Ishikawa (cell line): Measurements from ENCODE around the gene HSP90AB1.

Source experiments
- CEBPB ChIP-seq: IDR thresholded peaks from 2 replicates; pipeline ENCODE4 v1.6.1; 2012
- CREB1 ChIP-seq: IDR thresholded peaks from 2 replicates; pipeline ENCODE4 v1.6.1; 2012; ENCODE audit warnings: low read depth
- EGR1 ChIP-seq: IDR thresholded peaks from 2 replicates; pipeline ENCODE4 v1.6.1; 2012
- EP300 ChIP-seq: IDR thresholded peaks from 2 replicates; pipeline ENCODE4 v1.6.1; 2012; ENCODE audit warnings: borderline replicate concordance
- FOXM1 ChIP-seq: IDR thresholded peaks from 2 replicates; pipeline ENCODE4 v1.6.1; 2012; ENCODE audit warnings: low read depth, borderline replicate concordance
- MAX ChIP-seq: IDR thresholded peaks from 2 replicates; pipeline ENCODE4 v1.6.1; 2012
- NFIC ChIP-seq: IDR thresholded peaks from 2 replicates; pipeline ENCODE4 v1.6.1; 2012
- RAD21 ChIP-seq: IDR thresholded peaks from 2 replicates; pipeline ENCODE4 v1.6.1; 2012; ENCODE audit warnings: low read depth
- TAF1 ChIP-seq: IDR thresholded peaks from 2 replicates; pipeline ENCODE4 v1.6.1; 2012; ENCODE audit warnings: low read depth, mild to moderate bottlenecking
- TCF12 ChIP-seq: IDR thresholded peaks from 2 replicates; pipeline ENCODE4 v1.6.1; 2012; ENCODE audit warnings: low read depth
- TEAD4 ChIP-seq: IDR thresholded peaks from 2 replicates; pipeline ENCODE4 v1.6.1; 2012
- USF1 ChIP-seq: IDR thresholded peaks from 2 replicates; pipeline ENCODE4 v1.6.1; 2012
- YY1 ChIP-seq: IDR thresholded peaks from 2 replicates; pipeline ENCODE4 v1.6.1; 2012; ENCODE audit warnings: low read depth
- ZBTB7A ChIP-seq: IDR thresholded peaks from 2 replicates; pipeline ENCODE4 v1.6.1; 2012; ENCODE audit warnings: low read depth
- TF ChIP-seq, protein P1 (sequence below): IDR thresholded peaks from 2 replicates; pipeline ENCODE4 v1.6.1; 2012; ENCODE audit warnings: low read depth, mild to moderate bottlenecking

HSP90AB1 gene

GRCh38 chr6:44277763-44278162 lies 30.9 kb downstream of the HSP90AB1 start:
- TF ChIP-seq NFIC, result no peak

DNA sequence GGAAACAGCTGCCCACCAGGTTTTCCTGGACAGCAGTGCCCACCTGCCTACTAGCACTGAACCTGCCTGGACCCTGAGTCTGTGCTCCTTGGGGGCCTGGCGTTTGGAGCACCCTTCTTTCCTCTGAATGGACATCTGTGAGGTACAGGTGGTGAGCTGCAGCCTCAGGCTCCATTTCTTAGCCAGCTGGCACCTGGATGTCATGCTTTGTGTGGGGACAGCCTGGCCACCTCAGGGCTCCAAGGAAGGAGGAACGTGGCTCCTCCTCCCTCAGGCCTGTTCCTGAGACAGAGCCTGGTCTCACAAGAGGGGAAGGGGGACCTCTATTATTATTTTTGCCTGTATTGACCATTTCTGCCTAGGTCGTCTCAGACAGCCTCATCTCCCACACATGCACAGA lies 31.4 kb downstream of the HSP90AB1 start:
- TF ChIP-seq EGR1, result no peak
- TF ChIP-seq MAX, result no peak
- TF ChIP-seq, protein P1, sequence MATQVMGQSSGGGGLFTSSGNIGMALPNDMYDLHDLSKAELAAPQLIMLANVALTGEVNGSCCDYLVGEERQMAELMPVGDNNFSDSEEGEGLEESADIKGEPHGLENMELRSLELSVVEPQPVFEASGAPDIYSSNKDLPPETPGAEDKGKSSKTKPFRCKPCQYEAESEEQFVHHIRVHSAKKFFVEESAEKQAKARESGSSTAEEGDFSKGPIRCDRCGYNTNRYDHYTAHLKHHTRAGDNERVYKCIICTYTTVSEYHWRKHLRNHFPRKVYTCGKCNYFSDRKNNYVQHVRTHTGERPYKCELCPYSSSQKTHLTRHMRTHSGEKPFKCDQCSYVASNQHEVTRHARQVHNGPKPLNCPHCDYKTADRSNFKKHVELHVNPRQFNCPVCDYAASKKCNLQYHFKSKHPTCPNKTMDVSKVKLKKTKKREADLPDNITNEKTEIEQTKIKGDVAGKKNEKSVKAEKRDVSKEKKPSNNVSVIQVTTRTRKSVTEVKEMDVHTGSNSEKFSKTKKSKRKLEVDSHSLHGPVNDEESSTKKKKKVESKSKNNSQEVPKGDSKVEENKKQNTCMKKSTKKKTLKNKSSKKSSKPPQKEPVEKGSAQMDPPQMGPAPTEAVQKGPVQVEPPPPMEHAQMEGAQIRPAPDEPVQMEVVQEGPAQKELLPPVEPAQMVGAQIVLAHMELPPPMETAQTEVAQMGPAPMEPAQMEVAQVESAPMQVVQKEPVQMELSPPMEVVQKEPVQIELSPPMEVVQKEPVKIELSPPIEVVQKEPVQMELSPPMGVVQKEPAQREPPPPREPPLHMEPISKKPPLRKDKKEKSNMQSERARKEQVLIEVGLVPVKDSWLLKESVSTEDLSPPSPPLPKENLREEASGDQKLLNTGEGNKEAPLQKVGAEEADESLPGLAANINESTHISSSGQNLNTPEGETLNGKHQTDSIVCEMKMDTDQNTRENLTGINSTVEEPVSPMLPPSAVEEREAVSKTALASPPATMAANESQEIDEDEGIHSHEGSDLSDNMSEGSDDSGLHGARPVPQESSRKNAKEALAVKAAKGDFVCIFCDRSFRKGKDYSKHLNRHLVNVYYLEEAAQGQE, result no peak
- TF ChIP-seq EP300, result no peak
- TF ChIP-seq USF1, result no peak
- no peak for TF ChIP-seq YY1
- no peak for TF ChIP-seq FOXM1
- TF ChIP-seq CREB1, result no peak
- TF ChIP-seq TAF1, result no peak
- no peak for TF ChIP-seq CEBPB
- no peak for TF ChIP-seq NFIC
- no peak for TF ChIP-seq RAD21
- no peak for TF ChIP-seq TEAD4
- TF ChIP-seq TCF12, result no peak
- no peak for TF ChIP-seq ZBTB7A

DNA sequence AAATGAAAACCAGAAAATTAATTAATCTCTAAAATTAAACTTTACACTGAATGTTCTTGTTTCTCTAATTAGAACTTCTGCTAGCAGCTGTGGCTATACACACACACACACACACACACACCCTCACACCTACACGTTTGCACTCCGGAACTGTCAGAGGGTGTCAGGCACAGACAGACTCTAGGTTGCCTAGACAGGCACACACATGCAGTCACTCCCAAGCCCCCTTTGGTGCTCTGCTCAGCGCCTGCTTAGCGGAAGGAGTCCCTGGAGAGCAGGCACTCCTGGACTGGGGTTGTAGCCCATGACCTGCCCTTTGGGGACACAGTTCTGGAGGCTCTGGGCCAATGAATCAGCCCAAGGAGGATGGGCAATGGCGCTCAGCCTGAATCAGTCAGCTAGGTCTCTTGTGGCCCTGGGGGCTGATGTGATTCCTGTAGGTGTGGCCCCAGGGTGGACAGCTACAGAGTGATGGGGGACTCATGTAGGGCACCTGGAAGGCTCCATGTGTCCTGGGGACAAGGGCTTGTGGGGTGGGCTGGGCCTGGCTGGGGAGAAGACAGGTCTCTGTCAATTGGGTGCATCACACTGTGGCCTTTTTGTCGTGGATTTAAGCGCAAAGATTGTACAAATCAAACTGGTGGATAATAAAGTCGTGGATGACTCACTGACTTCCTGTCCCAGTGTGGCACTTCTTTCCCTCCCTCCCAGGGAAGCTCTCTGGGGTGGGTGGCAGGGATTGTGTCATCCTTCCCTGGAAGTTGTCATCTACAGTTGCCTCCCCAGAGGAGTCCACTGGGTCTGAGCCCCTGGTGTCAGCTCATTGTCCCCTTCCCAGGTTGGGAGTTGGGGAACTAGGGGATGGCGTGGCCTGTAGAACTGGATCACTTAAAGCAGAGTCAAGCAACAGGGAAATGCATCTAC lies 32.1 kb downstream of the HSP90AB1 start:
- TF ChIP-seq TCF12 (no peak), YY1 (no peak), RAD21 (no peak), CREB1 (no peak), ZBTB7A (no peak), USF1 (no peak), EGR1 (no peak), TAF1 (no peak), EP300 (no peak), FOXM1 (no peak), TEAD4 (no peak), NFIC (no peak), MAX (no peak), CEBPB (no peak)
- TF ChIP-seq, protein P1, result no peak

GRCh38 chr6:44284121-44284520 lies 37.2 kb downstream of the HSP90AB1 start:
- TF ChIP-seq TEAD4 (no peak), NFIC (no peak), MAX (no peak), YY1 (no peak), FOXM1 (no peak), RAD21 (no peak), EP300 (no peak), TCF12 (no peak), CEBPB (no peak), ZBTB7A (no peak), TAF1 (no peak), EGR1 (no peak), USF1 (no peak), CREB1 (no peak)
- TF ChIP-seq, protein P1, result no peak
